ENCODE data around the gene SERPINA3.

The SERPINA3 gene

GRCh38 chr14:94671870-94672444 lies 59.8 kb downstream of the SERPINA3 start:
- Histone ChIP-seq H3K79me1 (replicated peaks; ENCODE audit: low read length, poor library complexity, severe bottlenecking) (no peaks in the 10 kb centered on the region), H3K27ac (ENCODE audit: low read length, poor library complexity, severe bottlenecking) (no peak overlapping the region), H2BK5ac (ENCODE audit: low read depth, low read length, poor library complexity, severe bottlenecking) (no peak overlapping the region), H3K4ac (ENCODE audit: low read depth in 1 of 2, low read length in 2 of 2) (no peak overlapping the region), H3K4me3 (ENCODE audit: insufficient read depth in 1 of 2, low read depth in 1 of 2, low read length in 2 of 2) (no peak overlapping the region), H3K36me3 (ENCODE audit: control insufficient read depth in 1 of 2, insufficient read depth in 2 of 2, low read depth in 1 of 2, low read length in 2 of 2) (no peaks in the 10 kb centered on the region), H2AK5ac (ENCODE audit: low read length, severe bottlenecking) (no peak overlapping the region), H3K27me3 (ENCODE audit: control insufficient read depth in 1 of 2, insufficient read depth in 1 of 2, low read length in 2 of 2) (peaks cover 0 to 24% of the 10 kb centered on the region in 2 experiments), H2BK12ac (ENCODE audit: low read length in 2 of 2) (no peak overlapping the region), H3K4me1 (ENCODE audit: control insufficient read depth, insufficient read depth, low read depth, low read length) (peaks cover 3% of the 10 kb centered on the region), H2BK120ac (ENCODE audit: low read depth, low read length) (no peak overlapping the region), H3K14ac (ENCODE audit: low read length in 2 of 2) (no peak overlapping the region), H2AFZ (ENCODE audit: low read depth, low read length) (no peak overlapping the region), H2BK15ac (ENCODE audit: low read depth, poor library complexity, severe bottlenecking) (no peak overlapping the region), H3K23ac (ENCODE audit: low read length in 2 of 2) (no peak overlapping the region), H4K91ac (ENCODE audit: low read length) (no peak overlapping the region), H3K18ac (ENCODE audit: low read depth in 1 of 2, low read length in 2 of 2) (no peak overlapping the region), H3K9me3 (ENCODE audit: control insufficient read depth, low read length) (no peaks in the 10 kb centered on the region), H3K9ac (ENCODE audit: low read length) (no peak overlapping the region), H4K8ac (ENCODE audit: low read length) (no peak overlapping the region), H3K4me2 (ENCODE audit: low read length, poor library complexity, severe bottlenecking) (no peak overlapping the region)
- no peak for DNase-seq
- WGBS = 90% methylated on average over 7 of the region's 7 CpGs

GRCh38 chr14:94673071-94673470 lies 60.9 kb downstream of the SERPINA3 start:
- H3K27me3 ChIP-seq (ENCODE audit: control insufficient read depth in 1 of 2, insufficient read depth in 1 of 2, low read length in 2 of 2) = peaks cover 0 to 35% of the 10 kb centered on the region in 2 experiments
- H2BK15ac ChIP-seq (ENCODE audit: low read depth, poor library complexity, severe bottlenecking) = no peak overlapping the region
- no peaks in the 10 kb centered on the region for H3K9me3 ChIP-seq (ENCODE audit: control insufficient read depth, low read length)
- no peak overlapping the region for H3K4me3 ChIP-seq (ENCODE audit: insufficient read depth in 1 of 2, low read depth in 1 of 2, low read length in 2 of 2)
- no peaks in the 10 kb centered on the region for H3K79me1 ChIP-seq (replicated peaks; ENCODE audit: low read length, poor library complexity, severe bottlenecking)
- no peaks in the 10 kb centered on the region for H3K36me3 ChIP-seq (ENCODE audit: control insufficient read depth in 1 of 2, insufficient read depth in 2 of 2, low read depth in 1 of 2, low read length in 2 of 2)
- H3K4me2 ChIP-seq (ENCODE audit: low read length, poor library complexity, severe bottlenecking) = no peak overlapping the region
- no peak for DNase-seq
- no peak overlapping the region for H3K23ac ChIP-seq (ENCODE audit: low read length in 2 of 2)
- no peak overlapping the region for H2BK12ac ChIP-seq (ENCODE audit: low read length in 2 of 2)
- no peak overlapping the region for H3K9ac ChIP-seq (ENCODE audit: low read length)
- H3K4ac ChIP-seq (ENCODE audit: low read depth in 1 of 2, low read length in 2 of 2) = no peak overlapping the region
- no peak overlapping the region for H3K27ac ChIP-seq (ENCODE audit: low read length, poor library complexity, severe bottlenecking)
- H4K8ac ChIP-seq (ENCODE audit: low read length) = no peak overlapping the region
- no peak overlapping the region for H2BK120ac ChIP-seq (ENCODE audit: low read depth, low read length)
- H3K4me1 ChIP-seq (ENCODE audit: control insufficient read depth, insufficient read depth, low read depth, low read length) = peaks cover 3% of the 10 kb centered on the region
- H2AK5ac ChIP-seq (ENCODE audit: low read length, severe bottlenecking) = no peak overlapping the region
- H3K18ac ChIP-seq (ENCODE audit: low read depth in 1 of 2, low read length in 2 of 2) = no peak overlapping the region
- H4K91ac ChIP-seq (ENCODE audit: low read length) = no peak overlapping the region
- H2BK5ac ChIP-seq (ENCODE audit: low read depth, low read length, poor library complexity, severe bottlenecking) = no peak overlapping the region
- WGBS = 86% methylated on average over 5 of the region's 7 CpGs
- no peak overlapping the region for H3K14ac ChIP-seq (ENCODE audit: low read length in 2 of 2)
- no peak overlapping the region for H2AFZ ChIP-seq (ENCODE audit: low read depth, low read length)

Measured in mesenchymal stem cell (in vitro differentiated cells and primary cell).